GM18511 (cell line): Measurements from ENCODE around the gene AKIRIN1.
"Not testable (repeated sequence)": the region's sequence is repeated elsewhere in the genome, so short reads cannot be mapped to it uniquely, and the experiment has no call there.

Experiments used
- ATAC-seq: cut with Tn5 transposase; IDR thresholded peaks from one replicate; pipeline ENCODE4 v1.9.1; 2021; ENCODE audit warnings: mild to moderate bottlenecking, moderate library complexity; ENCODE audit not compliant: unreplicated experiment

The AKIRIN1 gene, protein sequence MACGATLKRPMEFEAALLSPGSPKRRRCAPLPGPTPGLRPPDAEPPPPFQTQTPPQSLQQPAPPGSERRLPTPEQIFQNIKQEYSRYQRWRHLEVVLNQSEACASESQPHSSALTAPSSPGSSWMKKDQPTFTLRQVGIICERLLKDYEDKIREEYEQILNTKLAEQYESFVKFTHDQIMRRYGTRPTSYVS

DNA sequence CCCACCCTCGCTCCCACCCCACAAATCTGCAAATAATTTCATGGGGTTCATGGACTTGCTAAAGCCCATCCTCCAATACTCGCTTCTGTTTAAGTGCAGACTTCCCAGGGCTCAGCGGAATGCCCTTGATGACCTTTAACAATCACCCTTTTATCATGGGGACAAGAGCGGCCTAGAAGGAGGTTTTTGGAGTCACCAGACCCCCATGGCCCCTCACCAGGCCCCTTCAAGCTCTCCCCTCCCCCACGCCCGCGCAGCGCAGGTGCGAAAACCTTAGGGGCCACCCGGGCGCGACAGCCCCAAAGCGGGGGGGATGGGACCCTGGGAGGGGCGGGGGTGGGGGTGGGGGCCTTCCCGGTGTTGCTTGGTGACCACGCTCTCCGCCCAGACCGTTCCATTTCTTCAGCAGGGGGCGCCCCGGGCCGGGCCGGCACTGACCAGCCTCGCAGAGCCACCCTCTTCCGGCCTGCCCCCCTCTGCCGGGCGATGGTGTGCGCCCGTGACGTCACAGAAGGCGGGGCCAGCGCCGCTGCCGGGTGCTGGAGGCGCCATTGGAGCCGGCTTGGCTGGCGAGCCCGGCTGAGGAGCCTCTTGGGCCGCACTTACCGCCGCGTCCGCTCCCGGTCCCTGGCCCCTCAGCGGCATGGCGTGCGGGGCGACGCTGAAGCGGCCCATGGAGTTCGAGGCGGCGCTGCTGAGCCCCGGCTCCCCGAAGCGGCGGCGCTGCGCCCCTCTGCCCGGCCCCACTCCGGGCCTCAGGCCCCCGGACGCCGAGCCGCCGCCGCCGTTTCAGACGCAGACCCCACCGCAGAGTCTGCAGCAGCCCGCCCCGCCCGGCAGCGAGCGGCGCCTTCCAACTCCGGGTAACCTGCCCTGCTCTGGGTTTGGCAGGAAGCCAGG is at the start of gene AKIRIN1:
Gene AKIRIN1, plus strand, starts transcription at position 539 of the 900 bp plus-strand sequence. Its CDS starts 105 bp downstream, at position 644.
- ATAC-seq = peak; percentile 96

DNA sequence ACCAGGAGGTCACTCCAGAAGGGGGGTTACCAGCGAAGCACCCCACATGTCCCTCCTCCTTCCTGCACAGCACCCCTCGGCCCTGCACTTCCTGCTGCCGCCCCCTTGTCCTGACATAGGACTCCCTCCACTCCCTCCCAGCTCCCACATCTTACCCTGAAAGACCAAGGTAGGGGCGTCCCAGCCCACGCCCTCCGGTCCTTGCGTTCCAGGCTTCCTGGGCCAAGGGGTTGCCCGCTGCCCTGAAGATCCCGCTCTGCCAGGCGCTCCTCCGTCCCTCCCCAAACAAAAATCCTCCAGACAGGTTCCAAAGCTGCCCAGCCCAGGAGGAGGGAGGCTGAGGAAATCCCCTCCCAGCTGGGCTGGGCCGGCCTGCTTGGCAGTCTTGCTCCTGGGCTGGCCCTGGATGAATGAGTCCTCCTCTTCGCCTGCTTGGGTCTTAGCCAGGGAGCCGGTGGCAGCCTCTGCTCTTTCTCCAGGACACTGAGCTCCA is 49.5 kb upstream of the AKIRIN1 start, which contains the start of gene RHBDL2:
Gene RHBDL2, minus strand, starts transcription at position 304 of the 493 bp plus-strand sequence. CDS start 22,618 bp downstream, outside the sequence.
- ATAC-seq = no peak

DNA sequence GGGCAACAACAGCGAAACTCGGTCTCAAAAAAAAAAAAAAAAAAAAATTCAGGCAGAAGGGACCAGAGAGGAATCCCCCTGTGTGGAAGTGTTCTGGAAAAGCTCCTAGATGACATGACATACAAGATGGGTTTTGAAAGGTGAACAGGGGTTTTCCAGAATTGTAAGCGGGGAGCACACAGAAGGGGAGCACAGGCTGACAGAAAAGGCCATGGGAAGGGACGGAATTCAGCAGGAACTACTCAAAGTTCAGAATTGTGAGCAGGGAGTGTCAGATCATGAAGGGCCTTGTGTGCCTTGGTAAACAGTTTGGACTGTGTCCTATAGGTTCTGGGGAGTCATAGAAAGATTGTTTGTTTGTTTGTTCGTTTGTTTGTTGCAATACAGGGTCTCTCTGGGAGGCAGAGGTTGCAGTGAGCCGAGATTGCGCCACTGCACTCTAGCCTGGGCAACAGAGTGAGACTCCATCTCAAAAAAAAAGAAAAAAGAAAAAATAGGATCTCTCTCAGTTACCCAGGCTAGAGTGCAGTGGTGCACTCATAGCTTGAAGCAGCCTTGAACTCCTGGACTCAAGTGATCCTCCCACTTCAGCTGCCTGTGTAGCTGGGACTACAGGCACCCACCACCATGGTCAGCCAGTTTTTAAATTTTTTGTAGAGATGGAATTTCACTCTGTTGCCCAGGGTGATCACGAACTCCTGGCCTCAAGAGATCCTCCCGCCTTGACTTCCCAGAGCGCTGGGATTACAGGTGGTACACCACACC is 48.2 kb upstream of the AKIRIN1 start:
- ATAC-seq = no peak

GRCh38 chr1:38944547-38944946 is 46.5 kb upstream of the AKIRIN1 start:
- ATAC-seq = no peak

DNA sequence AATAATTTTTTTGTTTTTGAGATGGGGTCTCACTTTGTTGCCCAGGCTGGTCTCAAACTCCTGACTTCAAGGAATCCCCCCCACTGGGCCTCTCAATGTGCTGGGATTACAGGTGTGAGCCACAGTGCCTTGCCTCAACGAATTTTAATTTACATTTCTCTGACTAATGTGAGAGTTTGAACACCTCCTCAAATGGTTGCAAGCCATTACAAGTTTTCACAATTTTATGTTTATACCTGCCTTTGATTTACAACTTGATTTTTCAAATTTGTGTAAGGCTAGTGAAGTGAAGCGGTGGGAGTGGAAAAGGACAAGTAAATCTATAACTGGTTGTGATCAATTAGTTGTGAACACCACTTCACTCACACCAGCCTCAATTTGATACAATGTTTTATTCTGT is 40.5 kb upstream of the AKIRIN1 start:
- ATAC-seq = no peak

DNA sequence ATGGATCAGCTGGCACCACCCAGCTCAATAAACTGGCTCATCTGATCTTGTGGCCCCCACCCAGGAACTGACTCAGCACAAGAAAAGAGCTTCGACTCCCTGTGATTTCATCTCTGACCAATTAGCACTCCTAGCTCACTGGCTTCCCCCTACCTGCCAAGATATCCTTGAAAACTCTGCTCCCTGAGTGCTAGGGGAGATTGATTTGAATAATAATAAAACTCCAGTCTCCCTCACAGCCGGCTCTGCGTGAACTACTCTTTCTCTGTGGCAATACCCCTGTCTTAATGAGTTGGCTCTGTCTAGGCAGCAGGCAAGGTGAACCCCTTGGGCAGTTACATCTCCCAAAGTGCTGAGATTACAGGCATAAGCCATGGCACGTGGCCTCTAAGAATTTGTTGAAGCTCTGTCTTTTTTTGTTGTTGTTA is 37.6 kb upstream of the AKIRIN1 start:
- no peak for ATAC-seq

- no peak for ATAC-seq
These were observed 32.1 kb upstream of the AKIRIN1 start for GRCh38 chr1:38958967-38959366.

- no peak for ATAC-seq
These were observed 29.0 kb upstream of the AKIRIN1 start for GRCh38 chr1:38962113-38962512.

- no peak for ATAC-seq
These were observed 28.5 kb upstream of the AKIRIN1 start for GRCh38 chr1:38962560-38962959.

DNA sequence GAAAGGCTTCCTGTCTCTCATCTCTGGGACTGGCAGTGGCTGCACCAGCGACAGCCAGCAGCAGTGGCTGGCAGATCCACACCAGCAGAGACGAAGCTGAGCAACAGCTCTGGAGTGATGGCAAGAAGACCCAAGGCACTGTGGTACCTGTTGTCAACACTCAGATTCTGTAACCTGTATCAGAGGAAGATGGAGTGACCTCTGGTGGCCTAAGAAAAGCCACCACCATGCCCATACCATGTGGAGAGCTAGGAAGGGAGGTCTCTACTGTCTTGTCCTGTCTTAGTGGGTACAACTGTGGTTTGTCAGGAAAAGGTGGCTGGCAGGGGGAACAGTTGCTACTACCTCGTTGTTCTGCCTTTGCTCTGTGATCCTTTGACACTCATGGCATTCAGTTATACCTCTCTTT is 26.9 kb upstream of the AKIRIN1 start:
- no peak for ATAC-seq

DNA sequence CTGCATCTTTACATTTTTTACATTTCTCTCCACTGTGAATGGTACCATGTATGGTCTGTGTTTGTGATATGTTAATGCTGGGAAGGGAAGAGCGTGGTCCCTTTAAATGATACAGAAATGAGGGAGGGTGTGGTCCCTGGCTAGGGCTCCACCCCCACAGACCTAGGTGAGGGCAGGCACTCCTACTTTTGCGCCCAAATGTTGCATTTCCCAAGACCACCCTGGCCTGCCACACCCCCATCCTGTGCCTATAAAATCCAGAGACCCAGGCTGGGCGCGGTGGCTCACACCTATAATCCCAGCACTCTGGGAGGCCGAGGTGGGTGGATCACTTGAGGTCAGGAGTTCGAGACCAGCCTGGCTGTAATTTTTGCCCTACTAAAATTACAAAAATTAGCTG is 17.9 kb upstream of the AKIRIN1 start:
- ATAC-seq = not testable (repeated sequence)

- no peak for ATAC-seq
These were observed 17.2 kb upstream of the AKIRIN1 start for GRCh38 chr1:38973659-38974437.

- ATAC-seq = not testable (repeated sequence)
These were observed 13.5 kb upstream of the AKIRIN1 start for GRCh38 chr1:38977399-38978244.

DNA sequence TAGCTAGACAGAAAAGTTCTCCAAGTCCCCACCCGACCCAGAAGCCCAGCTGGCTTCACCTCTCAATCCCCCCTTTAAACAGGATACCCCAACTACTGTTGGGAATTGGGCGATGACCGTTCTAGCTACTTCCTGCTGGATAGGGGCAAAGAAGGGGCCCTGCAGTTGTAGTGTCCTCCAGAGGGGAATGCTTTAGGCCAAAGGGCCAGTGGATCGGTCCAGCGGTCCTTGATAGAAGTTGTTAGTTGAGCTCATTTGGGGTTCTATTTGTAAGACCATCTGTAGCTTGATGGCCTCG is 12.9 kb upstream of the AKIRIN1 start:
- ATAC-seq = not testable (repeated sequence)

DNA sequence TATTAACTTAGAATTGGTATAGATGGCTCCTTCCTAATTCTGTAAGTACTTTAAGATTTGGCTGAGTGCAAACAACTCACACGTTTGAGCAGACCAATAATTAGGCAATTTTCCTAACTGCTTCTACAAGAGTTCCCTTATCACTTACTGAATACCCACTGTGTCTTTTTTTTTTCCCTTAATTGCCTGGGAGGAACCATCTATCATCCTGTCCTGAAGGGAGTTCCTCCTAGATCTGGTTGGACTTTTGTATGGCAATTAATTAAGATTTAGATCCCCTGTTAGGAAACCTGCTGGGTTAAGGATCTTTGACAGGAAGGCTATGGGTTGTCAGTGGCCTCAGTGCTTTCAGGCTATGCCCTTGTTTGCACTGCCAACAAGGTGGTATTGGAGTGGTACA is 11.7 kb upstream of the AKIRIN1 start:
- ATAC-seq = not testable (repeated sequence)

GRCh38 chr1:38989979-38990378 is 1.1 kb upstream of the AKIRIN1 start:
- ATAC-seq = no peak

DNA sequence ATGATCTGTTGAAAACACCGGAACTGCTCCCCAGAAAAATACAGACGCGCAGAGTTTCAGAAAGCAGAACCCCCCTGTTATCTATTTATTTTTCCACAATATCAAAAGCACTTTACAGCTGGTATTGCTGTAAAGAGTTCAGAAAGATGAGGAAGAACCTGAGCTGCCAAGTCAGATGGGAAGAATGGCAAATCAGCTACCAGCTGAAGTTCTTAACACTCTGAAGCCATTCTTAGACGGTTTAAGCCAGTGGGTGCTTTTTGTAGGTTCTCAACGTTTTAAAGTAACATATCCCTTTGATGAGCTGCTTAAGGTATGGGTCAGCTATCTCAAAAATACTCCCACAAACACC is 714 bp upstream of the AKIRIN1 start:
- no peak for ATAC-seq

DNA sequence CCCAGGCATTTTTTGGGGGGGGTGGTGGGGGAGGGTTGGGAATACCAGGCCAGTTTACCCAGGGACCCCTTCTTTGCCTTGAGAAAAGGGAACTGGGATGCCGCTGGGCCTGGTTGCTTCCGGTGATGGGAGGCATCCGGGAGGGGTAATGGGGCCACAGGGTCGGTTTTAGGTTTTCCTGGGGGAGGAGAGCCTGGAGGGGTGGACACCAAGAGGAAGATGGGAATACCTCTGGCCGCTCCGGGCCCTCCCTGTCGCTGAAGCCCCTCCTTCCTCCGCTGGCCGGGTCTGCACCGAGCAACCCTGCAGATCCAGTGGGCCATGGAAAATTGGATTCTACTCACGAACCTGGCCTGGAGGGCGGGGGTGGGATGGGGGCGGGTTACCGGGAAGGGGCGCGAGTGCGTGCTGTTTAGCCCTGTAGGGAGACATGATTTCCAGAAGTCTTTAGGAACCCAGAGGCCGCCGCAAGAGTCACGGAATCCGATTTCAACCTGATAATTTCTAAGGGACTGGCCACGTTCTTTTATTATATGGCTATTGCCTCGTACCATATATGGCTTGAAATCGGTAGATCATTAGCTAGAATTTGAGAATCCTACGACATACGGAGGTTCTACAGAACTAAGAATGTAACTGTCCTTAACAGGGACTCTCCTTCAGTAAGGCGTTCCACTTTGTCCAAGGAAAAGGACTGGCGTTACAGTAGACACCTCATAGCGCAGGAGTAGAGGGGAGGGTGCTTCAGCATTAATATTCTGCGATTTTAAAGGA is 749 bp downstream of the AKIRIN1 start:
- ATAC-seq = no peak
